NCI-H1048 (cell line): Measurements from ENCODE around the gene SH3RF2.
"Not testable (repeated sequence)": the region's sequence is repeated elsewhere in the genome, so short reads cannot be mapped to it uniquely, and the experiment has no call there.

Experiments used
- DNase-seq: peaks from one replicate; lab custom pipeline; 2025; lab: John Stamatoyannopoulos, UW

SH3RF2 gene

GRCh38 chr5:145949474-145949873 is 13.1 kb downstream of the SH3RF2 start:
- no peak for DNase-seq

DNA sequence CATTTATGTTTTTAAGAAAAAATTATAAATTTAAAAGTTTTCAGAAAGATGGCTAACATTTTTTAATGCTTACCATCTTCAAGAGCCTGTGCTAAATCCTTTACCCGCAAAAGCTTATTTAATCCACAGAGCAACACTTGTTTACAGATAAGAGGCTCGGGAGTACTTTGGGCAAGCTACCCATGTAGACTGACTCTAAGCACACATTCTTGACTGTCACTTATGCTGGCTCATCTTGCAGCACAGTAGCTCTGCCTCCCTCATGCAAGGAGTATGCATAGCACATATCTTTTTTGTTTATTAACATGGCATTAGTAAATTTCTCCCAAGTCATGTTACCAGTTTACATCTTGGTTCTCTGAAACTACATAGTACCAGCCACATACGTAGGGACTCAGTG is 14.7 kb downstream of the SH3RF2 start:
- DNase-seq: no peak

- no peak for DNase-seq
Observed at GRCh38 chr5:145953202-145953601, 16.8 kb downstream of the SH3RF2 start.

- DNase-seq: not testable (repeated sequence)
Observed at GRCh38 chr5:145954140-145954539, 17.8 kb downstream of the SH3RF2 start.

DNA sequence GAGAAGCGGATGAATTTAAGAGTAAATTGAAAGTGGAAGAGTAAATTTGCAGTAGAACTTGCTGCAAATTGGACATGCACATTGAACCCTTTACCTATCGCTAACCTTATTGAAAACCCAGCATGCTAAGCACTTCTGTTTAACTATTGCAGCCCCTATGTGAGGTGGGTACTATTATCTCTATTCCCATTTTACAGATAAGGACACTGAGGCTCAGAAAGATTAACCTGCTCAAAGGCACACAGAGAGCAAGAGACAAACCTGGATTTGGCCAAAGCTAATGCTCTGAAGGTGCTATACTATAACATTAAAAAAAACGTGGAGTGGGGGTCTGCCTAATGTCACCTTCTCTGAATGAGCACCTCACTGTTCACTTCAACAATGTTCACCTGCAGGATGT is 21.0 kb downstream of the SH3RF2 start:
- DNase-seq: no peak

- no peak for DNase-seq
Observed at GRCh38 chr5:145958436-145958835, 22.1 kb downstream of the SH3RF2 start.

GRCh38 chr5:145960166-145960565 is 23.8 kb downstream of the SH3RF2 start:
- DNase-seq: no peak

GRCh38 chr5:145960848-145961600 is 24.6 kb downstream of the SH3RF2 start:
- no peak for DNase-seq

DNA sequence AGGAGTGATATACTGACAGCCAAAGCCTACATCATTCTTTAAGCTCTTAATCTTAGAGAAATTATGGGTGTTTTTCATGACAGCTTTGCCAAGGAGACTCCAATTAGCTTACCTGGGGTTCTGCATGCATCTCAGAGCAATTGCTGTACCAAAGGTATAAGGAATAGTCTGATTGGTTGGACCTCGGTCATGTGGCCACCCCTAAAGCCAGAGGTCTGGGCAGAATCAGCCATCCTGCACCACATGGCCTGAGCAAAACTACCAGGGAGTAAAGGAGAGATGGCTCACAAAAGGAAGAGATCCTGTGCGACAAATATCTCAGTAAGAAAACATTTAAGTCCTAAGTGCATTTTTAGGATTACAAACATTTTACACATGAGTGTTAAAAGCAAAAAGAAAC is 25.6 kb downstream of the SH3RF2 start:
- DNase-seq: no peak

- not testable (repeated sequence) for DNase-seq
Observed at GRCh38 chr5:145964008-145964407, 27.6 kb downstream of the SH3RF2 start.

DNA sequence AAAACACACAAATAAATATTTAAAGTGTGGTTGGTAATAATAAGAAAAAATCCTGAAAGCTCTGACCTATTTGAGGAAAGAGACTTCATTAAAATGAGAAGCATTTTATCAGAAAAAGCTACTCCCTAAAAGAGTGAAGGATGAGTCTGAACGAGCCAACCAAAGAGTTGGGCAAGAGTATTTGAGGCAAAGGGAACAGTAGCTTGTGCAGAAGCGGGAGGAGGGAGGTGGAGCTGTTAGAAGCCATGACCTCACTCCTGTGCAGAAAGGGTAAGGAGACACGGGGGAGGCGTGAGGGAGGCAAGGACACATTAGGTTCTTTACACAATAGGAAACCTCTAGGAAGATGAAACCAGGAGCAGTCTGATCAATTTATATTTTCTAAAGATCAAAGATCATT is 29.4 kb downstream of the SH3RF2 start:
- no peak for DNase-seq

DNA sequence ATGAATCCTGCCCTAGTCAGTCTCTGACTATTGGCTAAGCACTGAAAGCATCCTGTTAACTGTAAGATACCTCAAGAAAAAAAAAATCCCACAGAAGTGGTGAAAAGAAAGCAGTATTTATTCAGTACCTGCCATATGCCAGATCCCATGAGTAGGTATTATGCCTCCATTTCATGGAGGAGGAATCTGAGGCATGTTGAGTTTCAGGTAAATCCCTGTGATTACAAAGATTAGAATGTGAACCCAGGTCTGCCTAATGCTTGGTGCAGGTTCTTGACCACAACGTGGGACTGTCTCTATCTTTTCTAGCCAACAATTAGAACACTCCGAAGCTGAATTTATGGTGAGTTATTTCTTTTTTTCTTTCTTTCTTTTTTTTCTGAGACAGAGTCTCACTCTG is 30.9 kb downstream of the SH3RF2 start:
- no peak for DNase-seq

DNA sequence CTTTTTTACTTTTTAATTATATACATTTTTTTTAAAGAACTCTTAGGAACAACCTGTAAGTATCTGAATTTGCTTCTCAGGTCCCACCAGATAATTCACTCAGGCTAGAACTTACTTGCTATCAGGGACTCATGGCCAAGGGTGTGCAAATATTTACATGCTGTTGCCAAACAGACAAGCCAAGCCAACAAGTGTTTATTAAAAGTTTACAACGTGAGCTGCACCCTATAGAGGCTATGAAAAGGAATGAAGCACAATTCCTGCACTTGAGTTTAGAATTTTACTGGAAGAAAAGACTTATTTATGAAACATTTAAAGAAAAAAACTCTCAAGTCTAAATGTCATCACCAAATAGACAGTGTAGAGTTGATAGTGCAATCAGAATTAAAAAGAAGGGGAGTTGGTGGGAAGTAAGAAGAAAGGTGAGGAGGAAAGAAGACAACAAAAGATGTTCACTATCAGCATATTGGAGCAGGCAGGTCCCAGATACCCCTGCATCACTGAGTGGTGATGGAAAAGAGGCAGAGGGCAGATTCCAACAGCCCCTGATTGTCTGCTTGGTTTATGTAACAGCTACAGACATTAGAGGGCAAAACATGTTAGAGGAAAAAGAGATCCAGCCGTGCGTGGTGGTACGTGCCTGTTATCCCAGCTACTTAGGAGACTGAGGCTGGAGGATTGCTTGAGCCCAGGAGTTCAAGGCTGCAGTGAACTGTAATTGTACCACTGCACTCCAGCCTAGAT is 32.8 kb downstream of the SH3RF2 start:
- DNase-seq: no peak

- no peak for DNase-seq
Observed at GRCh38 chr5:145969714-145970092, 33.3 kb downstream of the SH3RF2 start.

DNA sequence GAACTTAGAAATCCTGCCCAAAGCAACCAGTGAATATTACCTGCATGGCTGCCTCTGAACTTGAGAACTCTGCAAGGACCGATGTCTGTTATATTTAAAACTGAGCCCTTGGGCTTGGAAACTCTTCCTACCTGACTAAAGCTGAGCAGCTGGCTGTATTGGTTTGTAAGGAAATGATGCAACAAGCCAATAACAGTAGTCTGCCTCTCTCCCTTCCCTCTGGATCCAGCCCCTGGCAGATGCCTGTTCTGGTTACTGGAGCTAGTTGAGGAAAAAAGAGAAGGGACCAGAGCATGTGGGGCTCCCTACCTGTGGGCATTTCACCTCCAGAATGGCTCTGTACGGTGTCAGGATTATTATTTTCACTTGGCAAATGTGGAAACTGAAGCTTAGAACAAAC is 34.7 kb downstream of the SH3RF2 start:
- DNase-seq: no peak

DNA sequence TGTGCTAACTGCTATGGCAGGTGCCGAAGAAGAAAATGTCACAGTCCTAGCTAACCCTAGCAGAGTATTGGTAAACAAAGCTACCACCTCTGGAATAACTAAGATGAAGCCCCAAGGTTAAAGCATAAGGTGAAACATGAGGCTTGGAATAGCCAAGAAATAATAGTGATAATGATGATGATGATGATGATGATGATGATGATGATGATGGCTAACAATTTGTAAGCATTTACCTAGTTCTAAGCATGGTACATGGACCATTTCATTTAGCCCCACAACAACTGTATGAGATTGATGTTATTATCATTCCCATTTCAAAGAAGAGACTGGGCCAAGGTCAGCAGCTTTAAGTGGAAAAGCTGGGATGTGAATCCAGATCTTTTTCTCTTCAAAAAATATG is 35.3 kb downstream of the SH3RF2 start:
- DNase-seq: no peak

DNA sequence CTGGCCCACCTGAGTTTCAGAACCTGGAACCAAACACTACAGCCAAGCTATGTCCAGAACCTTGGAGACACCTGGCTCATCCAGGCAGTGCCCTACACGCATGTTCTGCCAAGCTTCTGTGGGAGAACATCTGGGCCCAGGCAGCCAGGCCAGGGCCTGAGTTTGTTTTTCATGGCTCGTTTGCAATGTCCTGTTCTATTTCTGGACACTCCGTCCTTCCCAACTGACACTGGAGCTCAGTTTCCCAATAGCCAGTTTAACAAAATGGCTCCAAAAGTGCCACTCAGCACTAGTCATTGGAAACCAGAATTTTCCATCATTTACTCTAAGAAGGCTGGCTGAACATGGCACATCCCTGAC is 38.6 kb downstream of the SH3RF2 start:
- DNase-seq: no peak

DNA sequence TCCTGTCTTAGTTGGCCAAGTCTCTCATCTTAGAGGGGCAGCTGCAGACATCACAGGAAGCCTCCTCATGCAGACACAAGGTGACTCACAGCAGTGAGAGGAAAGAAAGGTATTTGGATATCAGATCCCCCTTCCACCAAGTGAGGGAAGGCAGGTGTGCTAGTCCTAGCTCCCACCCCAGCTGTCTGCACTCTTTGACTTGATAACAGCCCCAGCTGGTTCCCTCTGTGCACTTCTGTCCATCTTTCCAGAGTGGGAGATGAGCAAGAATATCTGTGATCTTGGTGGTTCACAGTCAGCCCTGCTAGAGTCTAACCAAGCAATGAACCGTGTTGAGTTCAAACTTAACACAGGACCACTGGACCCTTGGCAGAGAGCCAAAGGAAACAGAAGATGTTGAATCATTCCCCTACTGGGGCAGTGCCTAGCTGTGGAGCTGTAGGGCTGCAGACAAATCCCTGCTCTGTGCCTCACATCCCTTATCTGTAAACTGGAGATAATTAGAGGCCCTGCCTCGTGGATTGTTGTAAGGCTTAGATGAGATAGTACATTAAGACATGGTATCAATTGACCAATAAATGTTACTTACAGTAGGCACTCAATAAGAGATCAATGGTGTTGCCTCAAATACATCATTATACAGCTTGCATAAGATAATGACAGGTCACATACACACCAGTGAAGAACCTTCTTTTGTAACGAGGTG is 39.1 kb downstream of the SH3RF2 start:
- DNase-seq: no peak

GRCh38 chr5:145976431-145977155 is 40.2 kb downstream of the SH3RF2 start:
- peak; percentile 33 for DNase-seq

- DNase-seq: no peak
Observed at GRCh38 chr5:145978171-145978570, 41.8 kb downstream of the SH3RF2 start.

- no peak for DNase-seq
Observed at GRCh38 chr5:145978708-145979107, 42.3 kb downstream of the SH3RF2 start.
